ENCODE measurements around the gene ACBD4. TPM values are rescaled to one million over a fixed set of nuclear protein-coding genes. Genes with fewer than 3 reads are reported as not detected.
"Not testable (repeated sequence)": the region's sequence is repeated elsewhere in the genome, so short reads cannot be mapped to it uniquely, and the experiment has no call there.

The ACBD4 gene
- polyA plus RNA-seq, 1 donor from 2014 or later, result 3.1 TPM

GRCh38 chr17:45123930-45124796 is 11.3 kb upstream of the ACBD4 start:
- no peaks in the 10 kb centered on the region for H3K9me2 ChIP-seq (ENCODE audit: insufficient read depth, low read length)
- no peak overlapping the region for H3K9ac ChIP-seq (ENCODE audit: low read length)

GRCh38 chr17:45124797-45125122 is 10.7 kb upstream of the ACBD4 start:
- not testable (repeated sequence) for H3K9ac ChIP-seq (ENCODE audit: low read length)

More at GRCh38 chr17:45123930-45124796, 11.3 kb upstream of the ACBD4 start:
- Histone ChIP-seq H3K4me2 (ENCODE audit: low read length) (no peak overlapping the region), H2AFZ (ENCODE audit: low read depth, low read length) (no peak overlapping the region), H4K20me1 (ENCODE audit: insufficient read depth) (no peaks in the 10 kb centered on the region), H3K4me3 (ENCODE audit: low read length) (no peak overlapping the region), H3K27me3 (ENCODE audit: insufficient read depth, low read depth, low read length) (no peaks in the 10 kb centered on the region), H3K36me3 (ENCODE audit: insufficient read depth, low read length) (no peaks in the 10 kb centered on the region), H3K9me3 (ENCODE audit: low read length) (no peaks in the 10 kb centered on the region), H3F3A (ENCODE audit: insufficient read depth, low read length, poor library complexity, severe bottlenecking) (no peaks in the 10 kb centered on the region), H3K27ac (ENCODE audit: low read length) (no peak overlapping the region), H3K79me2 (replicated peaks; ENCODE audit: insufficient read depth, low read length) (no peaks in the 10 kb centered on the region)
- no peak for TF ChIP-seq MXI1 (conservative IDR thresholded peaks at IDR 0.05; ENCODE audit: poor library complexity, severe bottlenecking)
- TF ChIP-seq POLR2AphosphoS5 (IDR thresholded peaks at IDR 0.05), result no peak
- TF ChIP-seq EP300 (conservative IDR thresholded peaks at IDR 0.05; ENCODE audit: poor library complexity, severe bottlenecking), result no peak
- no peak for TF ChIP-seq EZH2 (IDR thresholded peaks at IDR 0.05; ENCODE audit: borderline replicate concordance, insufficient read depth, low read length, poor library complexity, severe bottlenecking)
- TF ChIP-seq SMC3 (conservative IDR thresholded peaks at IDR 0.05; ENCODE audit: poor library complexity), result no peak
- TF ChIP-seq TAF1 (IDR thresholded peaks at IDR 0.05; ENCODE audit: low read depth), result no peak
- TF ChIP-seq, protein P1, sequence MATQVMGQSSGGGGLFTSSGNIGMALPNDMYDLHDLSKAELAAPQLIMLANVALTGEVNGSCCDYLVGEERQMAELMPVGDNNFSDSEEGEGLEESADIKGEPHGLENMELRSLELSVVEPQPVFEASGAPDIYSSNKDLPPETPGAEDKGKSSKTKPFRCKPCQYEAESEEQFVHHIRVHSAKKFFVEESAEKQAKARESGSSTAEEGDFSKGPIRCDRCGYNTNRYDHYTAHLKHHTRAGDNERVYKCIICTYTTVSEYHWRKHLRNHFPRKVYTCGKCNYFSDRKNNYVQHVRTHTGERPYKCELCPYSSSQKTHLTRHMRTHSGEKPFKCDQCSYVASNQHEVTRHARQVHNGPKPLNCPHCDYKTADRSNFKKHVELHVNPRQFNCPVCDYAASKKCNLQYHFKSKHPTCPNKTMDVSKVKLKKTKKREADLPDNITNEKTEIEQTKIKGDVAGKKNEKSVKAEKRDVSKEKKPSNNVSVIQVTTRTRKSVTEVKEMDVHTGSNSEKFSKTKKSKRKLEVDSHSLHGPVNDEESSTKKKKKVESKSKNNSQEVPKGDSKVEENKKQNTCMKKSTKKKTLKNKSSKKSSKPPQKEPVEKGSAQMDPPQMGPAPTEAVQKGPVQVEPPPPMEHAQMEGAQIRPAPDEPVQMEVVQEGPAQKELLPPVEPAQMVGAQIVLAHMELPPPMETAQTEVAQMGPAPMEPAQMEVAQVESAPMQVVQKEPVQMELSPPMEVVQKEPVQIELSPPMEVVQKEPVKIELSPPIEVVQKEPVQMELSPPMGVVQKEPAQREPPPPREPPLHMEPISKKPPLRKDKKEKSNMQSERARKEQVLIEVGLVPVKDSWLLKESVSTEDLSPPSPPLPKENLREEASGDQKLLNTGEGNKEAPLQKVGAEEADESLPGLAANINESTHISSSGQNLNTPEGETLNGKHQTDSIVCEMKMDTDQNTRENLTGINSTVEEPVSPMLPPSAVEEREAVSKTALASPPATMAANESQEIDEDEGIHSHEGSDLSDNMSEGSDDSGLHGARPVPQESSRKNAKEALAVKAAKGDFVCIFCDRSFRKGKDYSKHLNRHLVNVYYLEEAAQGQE (IDR thresholded peaks at IDR 0.05; ENCODE audit: borderline replicate concordance), result no peak
- no peak for TF ChIP-seq RAD21 (conservative IDR thresholded peaks at IDR 0.05)
- TF ChIP-seq, protein P2, sequence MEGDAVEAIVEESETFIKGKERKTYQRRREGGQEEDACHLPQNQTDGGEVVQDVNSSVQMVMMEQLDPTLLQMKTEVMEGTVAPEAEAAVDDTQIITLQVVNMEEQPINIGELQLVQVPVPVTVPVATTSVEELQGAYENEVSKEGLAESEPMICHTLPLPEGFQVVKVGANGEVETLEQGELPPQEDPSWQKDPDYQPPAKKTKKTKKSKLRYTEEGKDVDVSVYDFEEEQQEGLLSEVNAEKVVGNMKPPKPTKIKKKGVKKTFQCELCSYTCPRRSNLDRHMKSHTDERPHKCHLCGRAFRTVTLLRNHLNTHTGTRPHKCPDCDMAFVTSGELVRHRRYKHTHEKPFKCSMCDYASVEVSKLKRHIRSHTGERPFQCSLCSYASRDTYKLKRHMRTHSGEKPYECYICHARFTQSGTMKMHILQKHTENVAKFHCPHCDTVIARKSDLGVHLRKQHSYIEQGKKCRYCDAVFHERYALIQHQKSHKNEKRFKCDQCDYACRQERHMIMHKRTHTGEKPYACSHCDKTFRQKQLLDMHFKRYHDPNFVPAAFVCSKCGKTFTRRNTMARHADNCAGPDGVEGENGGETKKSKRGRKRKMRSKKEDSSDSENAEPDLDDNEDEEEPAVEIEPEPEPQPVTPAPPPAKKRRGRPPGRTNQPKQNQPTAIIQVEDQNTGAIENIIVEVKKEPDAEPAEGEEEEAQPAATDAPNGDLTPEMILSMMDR (IDR thresholded peaks at IDR 0.05; ENCODE audit: poor library complexity, severe bottlenecking), result no peak

More at GRCh38 chr17:45124797-45125122, 10.7 kb upstream of the ACBD4 start:
- not testable (repeated sequence) for H3K27me3 ChIP-seq (ENCODE audit: insufficient read depth, low read depth, low read length); H4K20me1 ChIP-seq (ENCODE audit: insufficient read depth); H3K79me2 ChIP-seq (replicated peaks; ENCODE audit: insufficient read depth, low read length); H3K27ac ChIP-seq (ENCODE audit: low read length); H3K9me2 ChIP-seq (ENCODE audit: insufficient read depth, low read length); H3K9me3 ChIP-seq (ENCODE audit: low read length); H3K4me3 ChIP-seq (ENCODE audit: low read length); H3K36me3 ChIP-seq (ENCODE audit: insufficient read depth, low read length); H2AFZ ChIP-seq (ENCODE audit: low read depth, low read length); H3K4me2 ChIP-seq (ENCODE audit: low read length); H3F3A ChIP-seq (ENCODE audit: insufficient read depth, low read length, poor library complexity, severe bottlenecking)

All from neural cell (in vitro differentiated cells).